Endodermal cell (in vitro differentiated cells): ENCODE measurements around the gene ADAM22. TPM values are rescaled to one million over a fixed set of nuclear protein-coding genes. Genes with fewer than 3 reads are reported as not detected.

Experiments
- DNase-seq: peaks from one replicate; pipeline ENCODE4 v3.0.0-alpha.2; 2017
- H3K27ac ChIP-seq: 2 replicates; pipeline ENCODE4 v1.5.1; 2013; ENCODE audit warnings: mild to moderate bottlenecking, low read depth, low read length, moderate library complexity
- H3K27me3 ChIP-seq: 2 replicates; pipeline ENCODE4 v1.6.1; 2013; ENCODE audit warnings: mild to moderate bottlenecking, low read length, moderate library complexity; ENCODE audit not compliant: insufficient read depth, control insufficient read depth, poor library complexity, severe bottlenecking
- H3K36me3 ChIP-seq: 2 replicates; pipeline ENCODE4 v1.7.0; 2013; ENCODE audit warnings: mild to moderate bottlenecking, low read length, moderate library complexity; ENCODE audit not compliant: control insufficient read depth, insufficient read depth
- H3K4me1 ChIP-seq: one replicate; pipeline ENCODE4 v1.7.0; 2013; ENCODE audit warnings: low read length; ENCODE audit not compliant: control insufficient read depth, insufficient read depth
- H3K4me3 ChIP-seq: 2 replicates; pipeline ENCODE4 v1.5.1; 2013; ENCODE audit warnings: mild to moderate bottlenecking, low read length, moderate library complexity
- H3K9ac ChIP-seq: 2 replicates; pipeline ENCODE4 v1.6.1; 2013; ENCODE audit warnings: mild to moderate bottlenecking, low read length, moderate library complexity; ENCODE audit not compliant: poor library complexity, severe bottlenecking; ENCODE audit errors: extremely low read depth
- H3K9me3 ChIP-seq: 2 replicates; pipeline ENCODE4 v1.6.1; 2013; ENCODE audit warnings: mild to moderate bottlenecking, low read length, moderate library complexity; ENCODE audit not compliant: control insufficient read depth
- H3K27ac Mint-ChIP-seq: 2 replicates; pipeline ENCODE4 v1.8.0; 2020; ENCODE audit warnings: mixed read lengths
- H3K27me3 Mint-ChIP-seq: 2 replicates; pipeline ENCODE4 v1.8.0; 2021; ENCODE audit warnings: mild to moderate bottlenecking, mixed read lengths; ENCODE audit not compliant: insufficient read depth
- H3K36me3 Mint-ChIP-seq: 2 replicates; pipeline ENCODE4 v1.8.0; 2020; ENCODE audit warnings: low read depth, mixed read lengths
- H3K4me1 Mint-ChIP-seq: 2 replicates; pipeline ENCODE4 v1.8.0; 2020; ENCODE audit warnings: mixed read lengths
- H3K4me3 Mint-ChIP-seq: 2 replicates; pipeline ENCODE4 v1.8.0; 2020; ENCODE audit warnings: mild to moderate bottlenecking, moderate library complexity, mixed read lengths
- H3K9me3 Mint-ChIP-seq: 2 replicates; pipeline ENCODE4 v1.8.0; 2020; ENCODE audit warnings: mild to moderate bottlenecking, mixed read lengths
- CTCF ChIP-seq: fragments of 200-600 bp; sonication (generic); conservative IDR thresholded peaks from 2 replicates; pipeline ENCODE4 v1.5.0; 2021; ENCODE audit warnings: antibody characterized with exemption, mild to moderate bottlenecking
- WGBS, 2 experiments: methylation state at CpG; one replicate each; pipeline versions ENCODE4 v1.1.5 to v1.1.7; 2013; ENCODE audit warnings: missing lambda C conversion rate in 2 of 2, mixed read lengths in 1 of 2; ENCODE audit not compliant: insufficient coverage in 1 of 2, insufficient read length in 1 of 2; 5-methylcytosine and 5-hydroxymethylcytosine counted together
- total RNA-seq, 2 donors: library from RNA; stranded (reverse); fragmentation: NEBNext Ultra II Directional in 1 of 2; extraction: Animal tissue kit (Norgen Biotek cat#: 25700) in 1 of 2; gene quantifications; 2 replicates in 1 of 2; 3 replicates in 1 of 2; pipeline ENCODE4 v1.2.1, GENCODE V29; 2021

Gene ADAM22
- total RNA-seq, 2 donors from 2014 or later, result 10.9 to 11.5 TPM

- Mint-ChIP-seq H3K27ac (no peak overlapping the region), H3K9me3 (peaks cover 4% of the 10 kb centered on the region), H3K4me3 (no peak overlapping the region), H3K27me3 (no peaks in the 10 kb centered on the region), H3K36me3 (no peaks in the 10 kb centered on the region), H3K4me1 (no peaks in the 10 kb centered on the region)
- no peaks in the 10 kb centered on the region for H3K36me3 ChIP-seq
- H3K4me3 ChIP-seq, result no peak overlapping the region
- WGBS, 2 experiments, result 80 to 100% methylated on average over 1 of the region's 1 CpG
- no peak for DNase-seq
- H3K27ac ChIP-seq, result no peak overlapping the region
- no peak overlapping the region for H3K9ac ChIP-seq
- no peaks in the 10 kb centered on the region for H3K9me3 ChIP-seq
- TF ChIP-seq CTCF, result no peak
- H3K27me3 ChIP-seq, result no peaks in the 10 kb centered on the region
- H3K4me1 ChIP-seq, result no peaks in the 10 kb centered on the region
These were observed 27.7 kb downstream of the ADAM22 start for GRCh38 chr7:87961754-87962153.

DNA sequence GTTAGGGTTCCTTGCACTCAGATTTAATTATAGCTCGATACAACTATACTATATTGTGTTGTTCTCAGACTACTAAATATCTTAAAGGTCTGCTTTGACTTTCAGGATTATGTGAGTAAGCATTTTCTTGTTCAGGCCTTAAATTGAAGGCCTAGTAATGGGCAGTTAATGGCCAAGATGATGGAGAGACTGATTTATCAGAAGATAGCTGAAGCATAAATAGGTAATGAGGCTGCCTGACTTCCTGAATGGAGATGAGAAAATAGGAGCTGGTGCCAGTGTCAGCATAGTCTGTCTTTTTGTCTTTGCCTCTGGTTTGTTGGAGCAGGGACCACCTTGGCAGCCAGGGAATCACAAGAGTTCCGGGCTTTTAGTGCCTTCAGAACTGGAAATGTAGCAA is 32.2 kb downstream of the ADAM22 start:
- Histone ChIP-seq H3K9me3 (no peaks in the 10 kb centered on the region), H3K4me3 (no peak overlapping the region), H3K36me3 (no peaks in the 10 kb centered on the region), H3K4me1 (no peaks in the 10 kb centered on the region), H3K27me3 (no peaks in the 10 kb centered on the region), H3K27ac (no peak overlapping the region), H3K9ac (no peak overlapping the region)
- no peaks in the 10 kb centered on the region for H3K9me3 Mint-ChIP-seq
- no peak for DNase-seq
- no peak overlapping the region for H3K27ac Mint-ChIP-seq
- H3K4me1 Mint-ChIP-seq, result no peaks in the 10 kb centered on the region
- no peaks in the 10 kb centered on the region for H3K27me3 Mint-ChIP-seq
- H3K36me3 Mint-ChIP-seq, result no peaks in the 10 kb centered on the region
- H3K4me3 Mint-ChIP-seq, result no peak overlapping the region
- TF ChIP-seq CTCF, result no peak
- WGBS, 2 experiments, result 83 to 96% methylated on average over 1 to 2 of the region's 2 CpGs

- 86 to 92% methylated on average over 1 of the region's 1 CpG for WGBS, 2 experiments
- Histone ChIP-seq H3K27ac (no peak overlapping the region), H3K9ac (no peak overlapping the region), H3K4me1 (no peaks in the 10 kb centered on the region), H3K36me3 (no peaks in the 10 kb centered on the region), H3K27me3 (no peaks in the 10 kb centered on the region), H3K4me3 (no peak overlapping the region), H3K9me3 (no peaks in the 10 kb centered on the region)
- Mint-ChIP-seq H3K27me3 (no peaks in the 10 kb centered on the region), H3K36me3 (peaks cover 3% of the 10 kb centered on the region), H3K9me3 (peaks cover 2% of the 10 kb centered on the region), H3K4me1 (no peaks in the 10 kb centered on the region), H3K27ac (no peak overlapping the region), H3K4me3 (no peak overlapping the region)
- no peak for DNase-seq
- TF ChIP-seq CTCF, result no peak
These were observed 34.0 kb downstream of the ADAM22 start for GRCh38 chr7:87968021-87968420.
